ENCODE data around the gene ABCC8. TPM values are rescaled to one million over a fixed set of nuclear protein-coding genes. Genes with fewer than 3 reads are reported as not detected.

ABCC8 gene
- polyA plus RNA-seq = 10 to 100 TPM in 1 of 3 donors, 1 to 10 TPM in 2; 1.7 to 44.4 (median 2.4) TPM

DNA sequence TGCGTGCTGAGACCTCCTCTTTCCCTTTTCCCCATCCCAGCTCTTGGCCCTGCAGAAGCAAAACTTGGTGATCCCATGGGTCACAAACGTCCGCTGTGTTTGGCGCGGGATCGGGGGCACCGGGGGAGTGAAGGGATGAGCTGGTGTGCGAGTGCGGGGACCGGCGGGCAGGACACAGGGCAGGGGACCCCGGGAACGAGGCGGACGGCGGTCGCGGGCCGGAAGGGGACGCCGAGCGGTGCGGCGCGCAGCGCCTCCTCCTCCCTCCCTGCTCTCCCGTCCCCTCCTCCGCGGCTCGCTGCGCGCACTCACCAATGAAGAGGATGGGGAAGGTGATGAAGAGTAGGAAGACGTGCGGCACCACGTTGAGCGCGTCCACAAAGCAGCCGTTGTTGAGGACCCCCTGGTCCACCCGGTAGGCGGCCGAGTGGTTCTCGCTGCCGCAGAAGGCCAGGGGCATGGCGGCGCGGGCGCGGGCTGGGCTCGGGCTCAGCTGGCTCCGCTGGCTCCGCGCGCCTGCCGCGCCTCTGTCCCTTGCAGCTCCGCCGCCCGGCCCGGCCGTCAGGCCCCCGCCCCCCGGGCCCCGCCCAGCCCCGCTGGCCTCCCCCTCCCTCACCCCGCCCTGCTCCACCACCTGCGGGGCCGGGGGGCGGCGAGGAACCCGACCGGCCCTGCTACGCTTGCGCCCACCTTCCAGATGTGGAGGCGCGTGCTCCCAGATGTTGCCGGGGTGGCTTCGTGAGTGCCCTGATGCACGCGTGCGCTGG lies at the start of gene ABCC8:
TSS of gene ABCC8 (minus strand) at position 529 of the 767 bp plus-strand sequence. CDS start at position 460, 69 bp downstream.
- H3K27ac ChIP-seq (ENCODE audit: low read depth, low read length) = no peak within 1 kb of the TSS
- 2% methylated on average over 49 to 79 of the region's 80 CpGs for WGBS, 3 donors

DNA sequence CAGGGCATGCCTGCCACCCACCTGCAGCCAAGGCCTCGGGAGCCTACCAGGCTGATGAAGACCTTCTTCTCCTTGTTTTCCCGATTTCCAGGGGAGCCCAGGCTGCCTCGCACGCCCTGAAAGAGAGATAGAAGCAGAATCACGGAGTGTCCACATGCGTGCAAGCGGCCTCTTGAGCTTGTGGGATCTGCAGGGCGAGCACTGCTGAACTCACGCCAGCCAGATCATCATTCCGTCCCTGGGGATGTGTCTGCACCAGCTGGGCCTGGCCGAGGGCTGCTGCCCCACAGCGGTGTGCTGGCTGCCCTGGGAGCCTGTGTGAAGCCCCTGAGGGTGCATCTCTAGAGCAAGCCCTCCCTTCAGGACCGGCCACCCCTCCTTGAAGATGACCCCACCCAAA lies 49.7 kb upstream of the ABCC8 start:
- WGBS, 3 donors = 78 to 90% (median 82%) methylated on average over 13 of the region's 13 CpGs

DNA sequence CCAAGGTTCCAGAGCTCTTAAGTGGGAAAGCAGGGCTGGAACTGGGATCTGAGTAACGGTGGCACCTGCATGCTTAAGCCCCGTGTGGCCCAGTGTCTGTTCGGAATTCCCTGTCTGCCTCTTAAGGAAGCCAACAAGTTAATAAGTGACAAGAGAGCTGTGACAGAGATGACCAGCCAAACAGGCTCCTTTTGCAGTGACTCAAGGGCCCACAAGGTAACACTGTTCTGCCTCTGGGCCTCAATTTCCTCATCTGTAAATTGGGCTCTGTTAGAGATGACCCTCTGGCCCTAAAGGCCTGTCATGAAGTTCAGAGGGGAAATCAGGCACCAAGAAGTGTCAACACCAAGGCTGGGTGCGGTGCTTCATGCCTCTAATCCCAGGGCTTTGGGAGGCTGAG lies 48.9 kb upstream of the ABCC8 start:
- H3K27ac ChIP-seq (ENCODE audit: low read depth, low read length) = no peak overlapping the region
- 66 to 92% (median 89%) methylated on average over 4 of the region's 4 CpGs for WGBS, 3 donors

More for the DNA sequence above, 49.7 kb upstream of the ABCC8 start:
- H3K27ac ChIP-seq (ENCODE audit: low read depth, low read length) = no peak overlapping the region

- no peak overlapping the region for H3K27ac ChIP-seq (ENCODE audit: low read depth, low read length)
- WGBS, 3 donors = 89 to 93% (median 93%) methylated on average over 9 of the region's 9 CpGs
These were observed 47.6 kb upstream of the ABCC8 start for GRCh38 chr11:17524221-17524620.

GRCh38 chr11:17522655-17523054 lies 46.0 kb upstream of the ABCC8 start:
- no peak overlapping the region for H3K27ac ChIP-seq (ENCODE audit: low read depth, low read length)
- 86 to 88% (median 86%) methylated on average over 17 of the region's 17 CpGs for WGBS, 3 donors

- 89 to 91% (median 90%) methylated on average over 11 of the region's 11 CpGs for WGBS, 3 donors
- H3K27ac ChIP-seq (ENCODE audit: low read depth, low read length) = no peak overlapping the region
These were observed 44.7 kb upstream of the ABCC8 start for GRCh38 chr11:17521106-17521900.

DNA sequence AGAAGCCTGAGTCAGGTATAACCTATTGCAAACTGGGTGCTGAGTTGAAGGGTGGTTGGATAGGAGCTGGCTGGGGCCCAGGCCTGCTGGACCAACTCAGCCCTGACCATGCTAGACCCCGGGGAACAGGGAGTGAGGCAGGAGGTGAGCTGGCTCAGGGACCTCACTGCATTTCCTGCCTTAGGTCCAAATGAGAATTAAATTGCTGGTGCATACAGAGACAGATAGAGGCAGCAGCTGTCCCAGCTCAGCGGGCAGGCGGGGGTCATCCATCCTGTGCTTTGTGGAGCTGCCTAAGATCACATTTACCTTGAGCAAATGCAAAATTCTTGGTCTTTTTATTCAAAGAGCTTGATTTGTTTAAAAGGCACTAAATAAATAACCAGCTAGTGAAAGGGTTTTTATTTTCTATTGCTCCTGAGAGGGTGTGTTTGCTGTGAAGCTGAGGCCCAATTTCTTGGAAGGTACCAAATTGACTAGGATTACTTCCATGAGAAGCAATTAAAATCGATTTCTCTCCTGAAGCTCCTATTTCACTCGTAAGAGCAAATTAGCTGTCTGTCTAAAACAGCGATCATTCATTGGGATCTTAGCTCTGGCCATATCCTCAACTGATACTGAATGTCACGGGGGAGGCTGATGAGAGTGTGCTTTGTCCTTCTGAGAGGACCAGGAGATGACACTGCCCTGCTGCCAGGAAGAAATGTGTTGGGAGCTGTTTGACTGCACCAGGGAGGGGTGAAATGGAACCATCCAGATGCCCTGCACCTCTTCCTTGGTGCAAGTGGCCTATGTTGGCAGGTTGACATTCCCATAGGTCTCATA lies 42.6 kb upstream of the ABCC8 start:
- 73 to 81% (median 78%) methylated on average over 7 of the region's 7 CpGs for whole genome bisulfite sequencing, 3 donors
- H3K27ac ChIP-seq (ENCODE audit: low read depth, low read length) = no peak overlapping the region

DNA sequence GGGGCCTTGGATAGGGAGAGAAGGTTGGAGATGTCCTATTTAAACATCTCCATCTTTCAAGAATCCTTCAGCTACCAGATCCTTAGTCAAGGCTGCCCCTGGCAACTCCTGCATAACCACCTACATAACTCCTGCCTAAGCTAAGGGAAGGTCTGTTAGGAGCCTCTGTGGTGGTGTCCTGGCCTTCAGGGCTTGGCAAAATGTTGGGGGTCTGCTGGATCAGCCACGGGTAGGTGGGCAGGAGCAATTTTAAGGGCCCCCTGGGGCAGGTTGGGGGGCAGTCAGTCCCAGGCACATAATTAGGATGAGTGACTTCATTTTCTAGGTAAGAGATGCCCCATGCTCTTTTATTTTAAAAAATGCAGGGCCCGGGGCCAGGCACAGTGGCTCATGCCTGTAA lies 41.7 kb upstream of the ABCC8 start:
- H3K27ac ChIP-seq (ENCODE audit: low read depth, low read length) = no peak overlapping the region
- 84 to 89% (median 85%) methylated on average over 2 of the region's 2 CpGs for WGBS, 3 donors

GRCh38 chr11:17517186-17517585 lies 40.5 kb upstream of the ABCC8 start:
- no peak overlapping the region for H3K27ac ChIP-seq (ENCODE audit: low read depth, low read length)
- WGBS, 3 donors = 89 to 93% (median 91%) methylated on average over 10 of the region's 10 CpGs

GRCh38 chr11:17516551-17517150 lies 40.0 kb upstream of the ABCC8 start:
- H3K27ac ChIP-seq (ENCODE audit: low read depth, low read length) = no peak overlapping the region
- 90 to 92% (median 90%) methylated on average over 7 of the region's 7 CpGs for WGBS, 3 donors

- H3K27ac ChIP-seq (ENCODE audit: low read depth, low read length) = no peak overlapping the region
- WGBS, 3 donors = 67 to 74% (median 72%) methylated on average over 5 of the region's 5 CpGs
These were observed 39.0 kb upstream of the ABCC8 start for GRCh38 chr11:17515443-17516176.

- 84 to 86% (median 86%) methylated on average over 4 of the region's 4 CpGs for WGBS, 3 donors
- H3K27ac ChIP-seq (ENCODE audit: low read depth, low read length) = no peak overlapping the region
These were observed 37.8 kb upstream of the ABCC8 start for GRCh38 chr11:17514476-17514875.

GRCh38 chr11:17513853-17514252 lies 37.2 kb upstream of the ABCC8 start:
- WGBS, 3 donors = 76 to 95% (median 95%) methylated on average over 1 of the region's 1 CpG
- no peak overlapping the region for H3K27ac ChIP-seq (ENCODE audit: low read depth, low read length)

GRCh38 chr11:17512101-17512500 lies 35.5 kb upstream of the ABCC8 start:
- no peak overlapping the region for H3K27ac ChIP-seq (ENCODE audit: low read depth, low read length)
- 42 to 60% (median 51%) methylated on average over 2 of the region's 2 CpGs for WGBS, 3 donors

GRCh38 chr11:17511571-17511970 lies 34.9 kb upstream of the ABCC8 start:
- WGBS, 3 donors = 46 to 88% (median 57%) methylated on average over 3 of the region's 3 CpGs
- no peak overlapping the region for H3K27ac ChIP-seq (ENCODE audit: low read depth, low read length)

GRCh38 chr11:17510507-17511206 lies 34.0 kb upstream of the ABCC8 start:
- WGBS, 3 donors = 61 to 88% (median 79%) methylated on average over 4 of the region's 4 CpGs
- H3K27ac ChIP-seq (ENCODE audit: low read depth, low read length) = no peak overlapping the region

DNA sequence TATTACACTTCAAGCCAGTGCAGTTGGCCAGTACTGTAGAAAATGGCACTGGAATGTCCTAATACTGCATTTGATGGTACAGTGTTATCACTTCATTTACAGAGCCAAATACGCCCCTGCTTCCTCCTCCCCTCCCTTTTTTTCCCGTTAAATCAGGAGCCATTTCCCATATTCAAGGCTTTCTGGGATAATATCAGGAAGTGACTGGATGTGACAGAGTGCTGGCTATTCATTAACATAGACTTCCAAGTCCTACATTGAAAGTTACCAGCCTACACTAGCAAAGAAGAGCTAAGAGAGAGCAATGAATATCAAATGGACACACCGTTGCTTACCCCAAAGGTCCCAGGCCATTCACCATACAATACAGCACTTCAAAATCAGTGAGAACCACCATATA lies 32.1 kb upstream of the ABCC8 start:
- no peak overlapping the region for H3K27ac ChIP-seq (ENCODE audit: low read depth, low read length)
- 36 to 41% (median 39%) methylated on average over 3 of the region's 3 CpGs for WGBS, 3 donors
